Daoy (cell line): ENCODE data around the gene TVP23A. TPM values are rescaled to one million over a fixed set of nuclear protein-coding genes. Genes with fewer than 3 reads are reported as not detected.

ENCODE experiments used
- DNase-seq: peaks from one replicate; pipeline ENCODE4 v3.0.0-alpha.2; 2015; ENCODE audit warnings: low read depth
- total RNA-seq: library from RNA; depleted of rRNA; stranded (reverse); fragments of >200 nt; shearing (Covaris generic); gene quantifications from 2 replicates; pipeline ENCODE4 v1.2.3, GENCODE V29; 2014; rRNA removed

TVP23A gene
- total RNA-seq: not detected in 2 replicates

- DNase-seq: no peak
These were observed at the start of gene TVP23A for GRCh38 chr16:10817963-10818941. TVP23A (minus strand) TSS chr16:10818794; CDS start chr16:10818493, 301 bp downstream.

DNA sequence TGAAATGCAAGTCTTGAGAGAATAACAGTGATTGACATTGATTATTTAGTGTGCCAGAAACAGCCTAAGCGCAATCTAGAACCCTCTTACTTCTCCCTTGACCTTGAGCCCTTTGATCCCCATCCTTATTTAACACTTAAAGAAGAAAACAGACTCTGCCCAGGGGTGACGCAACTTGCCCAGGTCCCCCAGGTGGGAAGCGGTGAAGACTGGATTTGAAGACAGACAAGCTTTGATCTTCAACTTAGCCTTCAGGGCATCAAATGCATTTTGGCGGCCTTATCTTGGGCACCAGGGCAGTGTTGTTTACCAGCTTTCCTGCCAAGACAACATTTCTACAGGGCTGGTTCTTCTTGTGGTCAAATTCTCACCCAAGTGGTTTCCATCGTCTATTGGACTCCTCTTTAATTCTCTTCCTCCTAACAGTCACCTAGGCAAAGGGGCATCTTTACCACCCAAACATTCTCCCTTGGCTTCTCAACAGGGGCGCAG lies 49.6 kb upstream of the TVP23A start:
- no peak for DNase-seq

- DNase-seq: no peak
These were observed 48.6 kb upstream of the TVP23A start for GRCh38 chr16:10867199-10867598.

DNA sequence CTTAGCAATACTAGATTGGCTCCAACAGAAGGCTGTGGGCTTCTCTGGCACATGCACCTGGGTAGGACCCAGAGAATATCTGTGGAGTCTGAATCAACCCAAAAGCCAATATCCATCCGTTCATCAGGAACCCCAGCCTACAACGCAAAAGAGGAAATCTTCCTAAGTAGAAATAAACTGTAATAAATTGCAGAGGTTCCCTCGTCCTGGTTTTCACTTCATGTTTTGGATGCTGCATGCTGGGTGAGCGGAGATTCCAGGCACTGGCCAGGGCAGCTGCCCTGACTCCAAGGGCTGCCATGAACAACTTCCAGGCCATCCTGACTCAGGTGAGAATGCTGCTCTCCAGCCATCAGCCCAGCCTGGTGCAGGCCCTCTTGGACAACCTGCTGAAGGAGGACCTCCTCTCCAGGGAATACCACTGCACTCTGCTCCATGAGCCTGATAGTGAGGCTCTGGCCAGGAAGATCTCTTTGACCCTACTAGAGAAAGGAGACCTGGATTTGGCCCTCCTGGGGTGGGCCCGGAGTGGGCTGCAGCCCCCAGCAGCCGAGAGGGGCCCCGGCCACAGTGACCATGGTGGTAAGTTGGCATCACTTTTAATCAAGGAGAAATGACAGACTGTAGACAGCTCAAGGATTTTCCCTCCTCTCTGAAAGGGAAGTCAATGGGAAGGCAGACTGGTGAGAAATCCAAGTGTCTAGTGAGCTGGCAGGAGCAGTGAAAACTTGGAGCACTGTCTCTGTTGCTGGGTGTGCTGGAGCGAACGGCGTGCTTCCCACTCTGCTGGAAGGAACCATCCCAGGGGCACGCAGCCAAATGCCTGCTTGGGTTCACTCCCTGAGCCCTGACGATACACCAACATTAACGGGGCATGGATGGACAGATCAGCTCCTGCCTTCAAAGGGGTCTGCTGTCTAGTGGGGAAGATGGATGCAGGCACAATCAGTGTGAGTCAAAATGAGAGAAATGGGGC lies 47.7 kb upstream of the TVP23A start:
- no peak for DNase-seq

GRCh38 chr16:10862438-10862837 lies 43.8 kb upstream of the TVP23A start:
- peak; percentile 91 for DNase-seq

DNA sequence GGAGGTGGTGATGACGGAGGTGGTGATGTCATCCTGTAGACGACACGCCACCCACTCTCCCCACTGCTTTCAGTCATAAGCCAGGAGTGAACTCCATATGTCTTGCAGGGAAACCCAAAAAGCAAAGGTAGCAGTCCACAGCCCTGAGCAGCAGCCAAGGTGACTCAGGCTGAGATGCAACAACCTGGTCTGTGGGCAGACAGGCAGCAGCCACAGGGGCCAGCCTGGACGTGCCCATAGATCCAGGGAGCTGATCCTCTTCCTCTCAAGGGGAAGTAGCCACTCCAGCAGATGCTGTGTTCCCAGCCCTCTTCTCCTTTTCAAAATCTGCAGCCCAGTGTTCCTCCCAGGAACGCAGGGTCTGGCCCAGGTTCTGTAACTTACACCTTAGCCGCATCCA lies 41.1 kb upstream of the TVP23A start:
- no peak for DNase-seq

DNA sequence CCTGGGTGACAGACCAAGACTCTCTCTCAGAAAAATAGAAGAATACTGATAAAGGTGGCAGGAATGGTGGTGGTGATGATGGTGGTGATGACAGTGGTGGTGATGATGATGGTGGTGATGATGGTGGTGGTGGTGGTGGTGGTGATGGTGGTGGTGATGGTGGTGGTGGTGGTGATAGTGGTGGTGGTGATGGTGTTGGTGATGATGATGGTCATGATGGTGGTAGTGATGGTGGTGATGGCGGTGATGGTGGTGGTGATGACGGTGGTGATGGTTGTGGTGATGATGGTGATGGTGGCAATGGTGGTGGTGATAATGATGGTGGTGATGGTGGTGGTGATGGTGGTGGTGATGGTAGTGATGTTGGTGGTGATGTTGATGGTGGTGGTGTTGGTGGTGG lies 40.4 kb upstream of the TVP23A start:
- DNase-seq: no peak

GRCh38 chr16:10858203-10858602 lies 39.6 kb upstream of the TVP23A start:
- DNase-seq: no peak

GRCh38 chr16:10856042-10856441 lies 37.4 kb upstream of the TVP23A start:
- DNase-seq: no peak

GRCh38 chr16:10852948-10853347 lies 34.4 kb upstream of the TVP23A start:
- no peak for DNase-seq

- DNase-seq: no peak
These were observed 33.7 kb upstream of the TVP23A start for GRCh38 chr16:10852286-10852685.

DNA sequence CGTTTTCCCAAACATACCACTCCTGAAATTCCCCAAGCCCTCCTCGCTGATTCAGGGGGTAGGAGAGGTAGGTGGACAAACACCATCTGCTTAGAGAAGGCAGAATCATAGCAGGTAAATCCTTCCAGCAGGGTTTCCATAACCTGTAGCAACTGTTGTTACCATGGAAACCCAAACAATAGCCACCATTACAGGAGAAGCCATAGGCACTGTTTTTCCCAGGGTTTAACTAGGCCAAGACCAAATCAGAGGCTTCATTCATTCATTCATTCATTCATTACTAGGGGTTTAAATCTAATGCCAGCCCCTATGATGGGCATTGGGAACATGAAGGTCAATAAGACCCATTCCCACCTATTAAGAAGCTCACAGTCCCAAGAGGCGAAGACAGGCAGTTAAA lies 32.9 kb upstream of the TVP23A start:
- no peak for DNase-seq

GRCh38 chr16:10850478-10850850 lies 31.9 kb upstream of the TVP23A start:
- DNase-seq: no peak

DNA sequence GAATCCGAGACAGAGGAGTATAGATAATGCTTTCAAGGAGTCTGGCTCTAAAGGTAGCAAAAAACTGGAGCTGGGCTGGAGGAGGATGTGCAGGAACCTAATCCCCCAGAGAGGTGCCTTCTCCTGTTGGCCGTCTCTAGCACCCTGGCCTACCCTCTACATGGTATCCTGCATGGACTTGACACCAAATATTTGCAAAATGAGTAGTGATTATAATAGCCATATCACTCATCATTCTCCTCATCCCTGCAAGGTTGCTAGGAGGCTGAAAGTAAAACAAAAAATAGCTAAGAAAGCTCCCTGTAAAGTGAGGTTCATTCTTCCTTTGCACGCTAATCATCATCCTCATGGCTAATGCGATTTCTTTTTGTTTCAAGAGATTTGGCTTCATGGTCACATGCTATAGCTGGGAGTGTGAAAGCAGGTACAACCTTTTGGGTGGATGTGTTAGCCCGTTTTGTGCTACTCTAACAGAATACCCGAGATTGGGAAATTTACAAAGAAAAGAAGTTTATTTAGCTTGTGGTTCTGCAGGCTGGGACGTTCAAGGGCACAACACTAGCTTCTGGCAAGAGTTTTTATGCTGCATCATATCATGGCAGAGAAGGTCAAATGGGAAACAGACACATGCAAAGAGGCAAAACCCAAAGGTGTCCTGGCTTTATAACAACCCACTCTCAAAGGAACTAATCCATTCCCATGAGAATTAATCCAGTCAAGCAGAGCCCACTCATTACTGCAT lies 31.3 kb upstream of the TVP23A start:
- no peak for DNase-seq

GRCh38 chr16:10847176-10847575 lies 28.6 kb upstream of the TVP23A start:
- no peak for DNase-seq

DNA sequence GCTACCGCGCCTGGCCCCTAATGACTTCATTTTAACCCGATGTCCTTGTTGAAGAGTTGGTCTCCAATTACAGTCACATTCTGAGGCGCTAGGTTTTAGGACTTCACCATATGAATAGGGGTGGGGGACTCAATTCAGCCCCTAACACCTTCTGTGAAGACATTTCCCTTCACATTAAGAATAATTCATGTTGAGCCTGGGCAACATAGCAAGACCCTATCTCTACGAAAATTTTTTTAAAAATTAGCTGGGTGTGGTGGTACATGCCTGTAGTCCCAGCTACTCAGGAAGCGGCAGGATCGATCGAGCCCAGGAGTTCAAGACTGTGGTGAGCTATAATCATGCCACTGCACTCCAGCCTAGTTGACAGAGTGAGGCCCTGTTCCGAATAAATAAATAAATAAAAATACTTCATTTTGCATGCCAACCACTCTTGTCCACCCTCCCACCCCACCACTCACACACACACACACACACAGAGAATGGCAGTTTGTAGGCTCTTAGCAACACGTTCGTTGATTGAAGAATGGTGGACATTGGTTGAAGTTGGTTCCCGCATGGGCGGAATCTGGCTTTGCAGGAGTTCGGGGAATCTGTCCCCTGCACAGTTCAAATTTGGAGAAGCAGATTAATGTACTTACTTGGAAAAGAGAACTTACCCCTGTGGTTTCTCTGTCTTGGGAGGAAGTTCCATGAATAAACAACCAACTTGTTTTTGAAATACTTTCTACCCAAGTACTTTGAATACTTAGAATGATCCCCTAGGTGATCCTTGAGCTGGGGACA lies 27.8 kb upstream of the TVP23A start:
- no peak for DNase-seq

DNA sequence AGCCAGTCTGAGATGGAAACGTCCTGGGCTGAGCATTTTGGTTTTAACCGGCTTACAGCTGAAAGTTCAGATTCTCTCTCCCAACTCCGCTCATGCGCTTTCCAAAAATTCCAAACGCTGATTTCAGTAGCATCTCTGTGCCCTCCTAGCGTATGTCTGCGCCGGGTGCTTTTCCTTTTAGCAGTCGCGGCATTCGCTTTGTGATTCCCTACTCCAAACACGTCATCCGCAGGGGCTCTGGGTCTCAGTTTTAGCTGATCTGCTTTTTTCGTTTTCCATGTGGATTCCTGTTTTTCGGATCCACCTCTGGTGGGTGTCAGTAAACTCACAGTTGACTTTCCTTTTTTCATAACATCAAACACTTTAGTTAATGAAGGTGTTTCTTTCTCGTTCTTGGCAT lies 22.1 kb upstream of the TVP23A start:
- no peak for DNase-seq

- no peak for DNase-seq
These were observed 20.7 kb upstream of the TVP23A start for GRCh38 chr16:10839279-10839666.

- no peak for DNase-seq
These were observed 20.2 kb upstream of the TVP23A start for GRCh38 chr16:10838621-10839278.

DNA sequence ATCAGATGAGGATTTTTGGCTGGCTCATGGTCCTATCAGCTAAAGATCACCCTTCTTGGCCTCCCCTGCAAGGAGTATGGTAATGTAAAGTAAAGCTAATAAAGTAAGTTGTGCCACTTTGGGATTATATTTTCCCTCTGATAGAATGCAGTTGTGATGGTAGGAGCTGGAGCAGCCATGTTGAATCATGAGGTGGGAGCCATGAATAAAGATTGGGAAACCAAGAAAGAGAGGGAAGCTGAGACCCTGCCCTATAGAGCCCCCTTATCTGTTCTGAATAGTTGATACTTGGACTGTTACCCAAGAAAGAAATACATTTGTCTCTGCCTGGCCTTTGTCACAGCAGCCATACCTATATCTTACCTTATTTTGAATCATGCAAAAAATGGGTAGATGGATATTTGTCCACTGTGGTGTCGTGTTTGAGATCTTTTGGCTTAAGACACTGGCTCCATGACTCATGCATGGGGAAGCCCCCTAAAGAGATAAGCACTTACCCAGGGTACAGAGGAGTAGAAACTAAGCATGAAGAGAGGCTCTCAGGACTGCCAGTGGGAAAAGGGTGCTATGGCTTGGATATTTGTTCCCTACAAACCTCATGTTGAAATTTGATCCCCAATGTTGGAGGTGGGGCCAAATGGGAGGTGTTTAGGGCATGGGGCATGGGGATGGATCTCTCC lies 17.7 kb upstream of the TVP23A start:
- DNase-seq: no peak
